A549 (cell line): ENCODE data around the gene LRRIQ1. TPM values are rescaled to one million over a fixed set of nuclear protein-coding genes. Genes with fewer than 3 reads are reported as not detected.

Experiments used
- ATAC-seq, 2 experiments: fragments of 200-7000 bp in 1 of 2; fragments of >200 bp in 1 of 2; cut with Nextera tagmentation in 1 of 2; cut with Tn5 transposase in 1 of 2; 3 replicates each; pipeline versions ENCODE4 v1.8.0 to v1.9.1; 2018 to 2020; ENCODE audit warnings: mild to moderate bottlenecking in 1 of 2, moderate library complexity in 1 of 2
- CTCF ChIA-PET: fragments of 300-600 bp; sonication (Branson Sonifier 250); formaldehyde crosslinking; extraction: SDS; loops from one replicate; lab custom pipeline; 2021; ENCODE audit warnings: antibody characterized with exemption, inconsistent platforms; lab: Yijun Ruan, JAX
- POLR2A ChIA-PET: fragments of 350-600 bp; formaldehyde crosslinking; extraction: SDS; loops from one replicate; lab custom pipeline; 2021; ENCODE audit warnings: antibody characterized with exemption, inconsistent platforms; lab: Yijun Ruan, JAX
- DNase-seq, 2 experiments: peaks; one replicate each; pipeline versions ENCODE4 v3.0.0 to v3.0.0-alpha.2; 2011 to 2016; ENCODE audit warnings: low read depth in 1 of 2, low spot score in 1 of 2
- FAIRE-seq: peaks from 2 replicates; lab custom pipeline; 2011; peaks lifted over from hg19 to GRCh38; lab: Jason Lieb, UNC
- H3K27ac ChIP-seq, 2 experiments: fragments of >200 bp; sonication (Bioruptor Twin); formaldehyde crosslinking; 3 replicates each; pipeline ENCODE4 v1.5.1; 2016 to 2017
- H3K4me1 ChIP-seq: fragments of >200 bp; sonication (Bioruptor Twin); formaldehyde crosslinking; 3 replicates; pipeline ENCODE4 v1.6.1; 2016
- H3K4me2 ChIP-seq: fragments of >200 bp; sonication (Bioruptor Twin); formaldehyde crosslinking; 3 replicates; pipeline ENCODE4 v1.6.1; 2016
- H3K4me3 ChIP-seq: fragments of >200 bp; sonication (Bioruptor Twin); formaldehyde crosslinking; 3 replicates; pipeline ENCODE4 v1.5.1; 2016
- H3K9me3 ChIP-seq: fragments of >200 bp; sonication (Bioruptor Twin); formaldehyde crosslinking; 3 replicates; pipeline ENCODE4 v1.6.1; 2016
- ATOH8 ChIP-seq: fragments of 250-450 bp; sonication (Bioruptor Pico); IDR thresholded peaks from 2 replicates; pipeline ENCODE4 v1.5.0; 2020; ENCODE audit warnings: low read depth, mild to moderate bottlenecking, moderate library complexity
- CEBPB ChIP-seq, 2 experiments: fragments of >200 bp in 1 of 2; sonication (Bioruptor Twin) in 1 of 2; formaldehyde crosslinking in 1 of 2; IDR thresholded peaks; 2 replicates each; pipeline ENCODE4 v1.6.1; 2012 to 2016
- CTCF ChIP-seq: fragments of >200 bp; sonication (Bioruptor Twin); formaldehyde crosslinking; IDR thresholded peaks from 3 replicates; pipeline ENCODE4 v1.5.1; 2016
- EHF ChIP-seq: fragments of 250-450 bp; sonication (Bioruptor Pico); IDR thresholded peaks from 2 replicates; pipeline ENCODE4 v1.5.0; 2020; ENCODE audit warnings: mild to moderate bottlenecking
- EHMT2 ChIP-seq: fragments of 200-600 bp; sonication (generic); IDR thresholded peaks from 2 replicates; pipeline ENCODE4 v1.6.1; 2016; ENCODE audit warnings: antibody characterized with exemption, low read depth, mild to moderate bottlenecking, moderate library complexity
- ESRRA ChIP-seq: fragments of 150-350 bp; IDR thresholded peaks from 2 replicates; pipeline ENCODE4 v1.6.1; 2014; ENCODE audit warnings: mild to moderate bottlenecking, low read length, borderline replicate concordance
- FOSL2 ChIP-seq, 2 experiments: fragments of 450-650 bp in 1 of 2; fragments of >200 bp in 1 of 2; sonication (Bioruptor Twin) in 1 of 2; formaldehyde crosslinking; IDR thresholded peaks; 2 replicates each; pipeline versions ENCODE4 v1.5.0 to v1.6.1; 2016 to 2020; ENCODE audit warnings: mild to moderate bottlenecking in 1 of 2, moderate library complexity in 1 of 2
- KDM5A ChIP-seq: fragments of 200-600 bp; sonication (generic); IDR thresholded peaks from 2 replicates; pipeline ENCODE4 v1.6.1; 2016; ENCODE audit warnings: antibody characterized with exemption, mild to moderate bottlenecking
- MAFK ChIP-seq: fragments of 450-650 bp; IDR thresholded peaks from 2 replicates; pipeline ENCODE4 v1.6.1; 2014; ENCODE audit not compliant: partially characterized antibody
- MAX ChIP-seq: IDR thresholded peaks from 2 replicates; pipeline ENCODE4 v1.6.1; 2012
- MAZ ChIP-seq: fragments of 150-350 bp; IDR thresholded peaks from 2 replicates; pipeline ENCODE4 v1.6.1; 2014; ENCODE audit warnings: antibody characterized with exemption, low read depth, low read length, borderline replicate concordance
- MYC ChIP-seq: IDR thresholded peaks from 2 replicates; pipeline ENCODE4 v1.6.1; 2012; ENCODE audit warnings: mild to moderate bottlenecking, inconsistent platforms, low read length, improper control_type of control experiment, borderline replicate concordance
- NFE2L2 ChIP-seq: fragments of 150-350 bp; conservative IDR thresholded peaks from 2 replicates; pipeline ENCODE4 v1.6.1; 2014; ENCODE audit warnings: low read length
- POLR2A ChIP-seq: IDR thresholded peaks from 2 replicates; pipeline ENCODE4 v1.6.1; 2012; ENCODE audit warnings: mild to moderate bottlenecking, low read length
- RNF2 ChIP-seq: fragments of 200-600 bp; sonication (generic); IDR thresholded peaks from 2 replicates; pipeline ENCODE4 v1.6.1; 2016; ENCODE audit warnings: low read depth, mild to moderate bottlenecking, antibody characterized with exemption, moderate library complexity, borderline replicate concordance
- WGBS: methylation state at CpG from one replicate; pipeline ENCODE4 v1.1.6; 2017; ENCODE audit errors: missing lambda C conversion rate; 5-methylcytosine and 5-hydroxymethylcytosine counted together
- polyA plus RNA-seq, 4 experiments: library from polyadenylated mRNA; depleted of rRNA in 3 of 4; stranded (reverse); fragments of >200 nt; fragmentation: RNase III in 1 of 4; extraction: RNeasy Plus Mini Kit Qiagen cat#74134 plus additional on column Dnase treatment in 1 of 4; gene quantifications; 2 replicates in 3 of 4; 3 replicates in 1 of 4; pipeline ENCODE4 v1.2.3, GENCODE V29; 2011 to 2017

The LRRIQ1 gene
- polyA plus RNA-seq, 2 of the 4 experiments (the other 2 are of a cell fraction), result 1.4 to 3.7 TPM

- ATAC-seq (peak in 1 of 2 experiments; percentile 86; a peak in 4 of 6 replicates), DNase-seq (peak in 1 of 2 experiments; percentile 48), FAIRE-seq (no peak)
- POLR2A ChIA-PET, result no interaction called here
- Histone ChIP-seq H3K9me3 (no peaks in the 10 kb centered on the region), H3K27ac (peak overlapping the region in 1 of 2 experiments; percentile 48; a peak in 3 of 6 replicates), H3K4me3 (no peak overlapping the region), H3K4me2 (peak overlapping the region; percentile 0; the same call in 1 of the 3 replicates), H3K4me1 (no peaks in the 10 kb centered on the region)
- CTCF ChIA-PET, result no interaction called here
- TF ChIP-seq EHMT2, result no peak
- peak; percentile 27; the same call in 1 of the 2 replicates for TF ChIP-seq MAX
- TF ChIP-seq, all 56 proteins: peak for 1
- 15% methylated on average over 3 of the region's 3 CpGs for WGBS
Measured at GRCh38 chr12:85260896-85261295, 224.7 kb downstream of the LRRIQ1 start.

- ATAC-seq (no peak), DNase-seq (no peak), FAIRE-seq (no peak)
- TF ChIP-seq MAZ (no peak), MAFK (no peak), CEBPB (IDR thresholded peaks at IDR 0.05) (no peak), RNF2 (no peak), MYC (no peak)
- ChIA-PET POLR2A (no interaction called here), CTCF (no interaction called here)
- no peak overlapping the region for H3K4me2 ChIP-seq
- H3K4me3 ChIP-seq, result no peak overlapping the region
- 70% methylated on average over 4 of the region's 4 CpGs for WGBS
- no peaks in the 10 kb centered on the region for H3K4me1 ChIP-seq
- H3K27ac ChIP-seq, result no peak overlapping the region
- no peaks in the 10 kb centered on the region for H3K9me3 ChIP-seq
Measured at GRCh38 chr12:85266356-85266755, 230.2 kb downstream of the LRRIQ1 start.

- Histone ChIP-seq H3K9me3 (no peaks in the 10 kb centered on the region), H3K4me1 (peaks cover 5% of the 10 kb centered on the region; the same call in 1 of the 3 replicates), H3K4me3 (no peak overlapping the region), H3K27ac (no peak overlapping the region), H3K4me2 (no peak overlapping the region)
- FAIRE-seq, result no peak
- no peak for DNase-seq
- ATAC-seq, result no peak
- WGBS, result 79% methylated on average over 37 of the region's 37 CpGs
- no peak for TF ChIP-seq POLR2A
- TF ChIP-seq ESRRA, result no peak
- no peak for TF ChIP-seq EHMT2
- no peak for TF ChIP-seq MAX
- POLR2A ChIA-PET, result no interaction called here
- CTCF ChIA-PET, result no interaction called here
Measured at GRCh38 chr12:85273381-85274314, 237.5 kb downstream of the LRRIQ1 start.

GRCh38 chr12:85274315-85274651, 238.1 kb downstream of the LRRIQ1 start:
- no peak for DNase-seq
- POLR2A ChIA-PET, result no interaction called here

More at GRCh38 chr12:85274315-85274651, 238.1 kb downstream of the LRRIQ1 start:
- FAIRE-seq, result no peak
- Histone ChIP-seq H3K4me3 (no peak overlapping the region), H3K4me1 (peaks cover 5% of the 10 kb centered on the region; the same call in 1 of the 3 replicates), H3K4me2 (no peak overlapping the region), H3K27ac (no peak overlapping the region), H3K9me3 (no peaks in the 10 kb centered on the region)
- ATAC-seq, result no peak
- no peak for TF ChIP-seq ESRRA
- no peak for TF ChIP-seq NFE2L2
- TF ChIP-seq MAX, result no peak
- TF ChIP-seq FOSL2 (IDR thresholded peaks at IDR 0.05), result no peak
- TF ChIP-seq FOSL2 (CRISPR knock-in tag; IDR thresholded peaks at IDR 0.05), result no peak
- no peak for TF ChIP-seq EHF (CRISPR knock-in tag)
- no peak for TF ChIP-seq ATOH8 (CRISPR knock-in tag)
- TF ChIP-seq RNF2, result no peak
- TF ChIP-seq CTCF, result no peak
- TF ChIP-seq KDM5A, result no peak
- CTCF ChIA-PET, result no interaction called here
- 72% methylated on average over 8 of the region's 8 CpGs for WGBS
